Activated CD4-positive, alpha-beta T cell treated with anti-CD3 and anti-CD28 coated beads for 4 hours (primary cell): ENCODE measurements around the gene SFXN3.

ENCODE experiments used
- DNase-seq, 2 donors: peaks; one replicate each; pipeline ENCODE4 v3.0.0-alpha.2; 2020

Gene SFXN3

DNA sequence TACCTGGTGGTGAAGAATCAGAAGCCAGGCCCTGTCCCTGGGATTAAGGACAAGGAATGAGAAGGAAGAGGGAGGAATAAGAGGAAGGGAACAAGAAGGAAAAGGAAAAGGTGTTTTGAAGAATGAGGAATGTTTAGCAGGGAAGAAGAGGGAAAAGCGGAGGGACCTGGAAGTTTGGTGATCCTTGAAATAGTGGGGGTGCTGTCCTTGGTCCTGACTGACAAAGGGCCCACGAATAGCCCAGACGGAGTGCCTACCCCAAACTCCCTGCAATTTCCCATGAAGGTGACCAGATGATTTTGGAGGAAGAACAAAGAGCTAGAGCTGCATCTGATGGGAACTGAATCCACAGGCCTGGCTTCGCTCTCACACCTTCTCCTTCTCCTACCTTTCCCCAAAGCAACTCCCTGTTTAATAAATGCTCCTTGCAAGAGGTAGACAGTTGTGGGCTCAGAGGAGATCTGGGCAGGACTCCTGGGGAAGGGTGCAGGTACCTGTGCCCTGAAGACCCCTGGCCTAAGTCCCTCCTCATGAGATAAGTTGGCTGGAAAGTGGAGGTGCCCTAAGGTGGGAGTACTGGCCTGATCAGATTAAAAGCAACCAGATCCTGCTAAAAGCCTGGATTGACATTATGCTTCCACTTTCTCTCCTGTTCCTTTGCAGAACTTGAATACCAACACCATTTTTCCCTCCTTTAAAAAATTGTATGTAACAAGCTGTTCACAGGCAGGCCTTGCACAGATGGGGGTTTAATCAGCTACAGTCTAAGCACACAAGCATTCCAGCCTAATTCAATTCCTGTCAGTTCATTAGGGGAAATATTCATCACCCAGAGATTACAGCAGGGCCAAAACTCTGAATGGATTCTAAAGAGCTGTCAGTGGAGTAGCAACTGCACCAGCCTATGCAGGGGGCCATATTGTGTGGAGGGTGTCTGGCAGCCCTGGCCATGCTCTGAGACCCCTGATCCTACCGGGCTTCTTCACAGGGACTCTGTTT is 50.2 kb downstream of the SFXN3 start:
- DNase-seq = no peak

DNA sequence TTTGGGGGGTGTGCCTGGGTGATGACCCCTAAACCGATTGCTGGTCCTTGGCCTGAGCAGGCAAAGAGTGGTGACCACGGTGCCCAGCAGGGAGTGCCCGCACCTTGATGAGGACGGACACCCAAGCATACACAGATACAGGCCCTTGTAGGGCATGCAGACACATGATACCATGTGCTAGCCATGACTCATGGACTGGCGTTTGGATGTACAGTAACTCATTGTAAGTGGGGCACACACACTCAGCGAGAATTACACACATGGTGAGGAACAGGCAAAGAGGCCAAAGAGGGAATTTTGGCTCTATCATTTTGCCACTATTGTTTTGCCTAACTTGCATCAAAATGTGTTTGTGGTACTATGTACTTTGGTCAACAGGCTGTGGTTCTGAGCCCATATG is 54.8 kb downstream of the SFXN3 start:
- no peak for DNase-seq

DNA sequence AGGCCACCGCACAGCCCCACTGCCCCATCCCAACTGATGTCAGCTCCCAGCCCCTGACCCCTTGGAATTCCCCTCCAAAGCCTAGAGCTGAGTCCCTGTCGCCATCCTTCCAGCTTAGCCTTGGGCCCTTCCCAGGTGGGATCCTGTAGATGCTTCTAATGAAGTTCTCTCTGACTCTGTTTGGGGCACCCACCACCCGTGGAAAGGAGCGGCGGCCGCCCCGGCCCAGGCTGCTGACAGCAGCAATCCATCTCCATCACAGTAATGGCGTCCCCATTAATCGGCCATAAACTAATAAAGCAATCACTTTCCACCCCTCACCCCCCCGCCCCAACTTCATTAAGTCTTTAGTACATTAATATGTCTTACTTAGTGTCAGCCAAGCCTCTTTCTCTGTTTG is 56.3 kb downstream of the SFXN3 start:
- no peak for DNase-seq

DNA sequence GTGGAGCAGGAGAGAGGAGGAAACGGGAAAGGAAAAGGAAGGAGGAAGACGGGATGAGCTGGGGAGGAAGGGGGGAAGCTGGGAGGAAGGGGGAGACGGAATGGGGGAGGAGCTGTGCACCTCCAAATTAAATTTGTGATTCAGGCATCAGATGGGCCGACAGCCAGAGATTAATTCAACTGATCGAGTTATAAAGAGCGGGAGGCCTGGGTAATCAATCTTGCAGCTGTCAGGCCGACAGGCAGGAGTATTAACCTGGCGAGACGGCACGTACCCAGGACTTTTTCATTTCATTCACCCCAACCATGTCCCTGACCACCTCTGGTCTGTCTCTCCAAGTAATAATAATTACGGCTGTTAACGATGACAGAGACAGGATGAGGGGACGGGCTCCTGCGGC is 56.9 kb downstream of the SFXN3 start:
- no peak for DNase-seq

DNA sequence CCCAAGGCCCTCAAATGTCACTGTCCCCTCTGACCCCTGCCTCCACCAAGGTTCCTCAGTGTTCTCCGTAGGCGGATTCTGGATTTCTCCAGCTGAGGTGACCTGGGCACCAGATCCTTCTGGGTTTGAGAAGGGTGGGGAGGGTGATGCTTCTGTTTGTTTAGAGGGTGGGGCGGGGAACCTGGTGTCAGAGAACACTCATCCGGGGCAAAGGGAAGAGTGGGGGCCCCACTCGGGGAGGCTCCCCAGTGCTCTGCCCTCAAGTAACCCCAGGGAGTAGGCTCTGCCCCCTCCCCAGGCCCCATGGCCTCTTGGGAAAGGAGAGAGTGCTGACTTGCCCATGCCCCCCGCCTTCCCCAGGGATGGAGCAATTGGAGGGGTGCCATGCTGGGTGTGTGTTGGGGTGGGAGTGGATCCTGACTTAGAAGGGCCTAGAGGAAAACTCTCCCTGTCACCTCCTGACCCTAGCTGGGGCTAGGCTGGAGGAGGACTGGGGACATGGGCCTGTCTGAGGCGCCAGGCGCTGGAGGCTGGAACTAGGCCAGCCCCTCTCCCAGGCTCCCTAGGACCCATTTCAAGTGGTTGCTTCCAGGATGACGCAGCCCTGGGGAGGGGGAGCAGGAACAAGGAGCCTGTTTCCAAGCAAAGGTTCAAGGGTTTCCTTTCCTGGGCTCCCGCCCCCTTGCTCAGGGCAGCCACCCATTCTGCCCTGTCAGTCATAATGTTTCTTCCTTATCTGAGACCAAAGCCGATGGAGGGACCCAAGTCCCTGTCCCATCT is 58.7 kb downstream of the SFXN3 start:
- no peak for DNase-seq

DNA sequence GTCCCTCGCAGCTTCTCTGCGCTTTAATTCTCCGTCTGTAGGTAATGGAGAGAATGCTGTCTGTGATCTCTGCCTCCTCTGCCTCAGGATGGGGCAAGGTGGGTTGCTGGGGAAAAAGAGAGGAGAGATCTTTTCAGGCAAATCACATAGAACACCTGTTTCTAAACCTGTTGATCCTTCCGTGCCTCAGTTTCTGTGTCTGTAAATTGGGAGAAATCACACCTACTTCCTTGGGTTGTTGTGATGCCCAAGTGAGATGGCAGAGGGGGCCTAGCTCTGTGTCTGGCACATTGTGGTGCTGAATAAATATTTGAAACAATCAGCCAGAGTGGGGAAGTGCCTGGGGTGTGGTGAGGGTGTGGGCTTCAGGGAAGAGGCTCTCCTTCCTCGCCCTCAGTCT is 59.6 kb downstream of the SFXN3 start:
- DNase-seq = no peak
